ENCODE data around the gene MGST3. TPM values are rescaled to one million over a fixed set of nuclear protein-coding genes. Genes with fewer than 3 reads are reported as not detected.
A peak's percentile ranks its signal among the peaks of the same experiment; 100 is the strongest.

Gene MGST3
- total and polyA plus RNA-seq, 2 of the 13 experiments (the other 11 are each of a cell fraction or from before 2014, with no cell fraction given), result 59.7 to 61.2 TPM

DNA sequence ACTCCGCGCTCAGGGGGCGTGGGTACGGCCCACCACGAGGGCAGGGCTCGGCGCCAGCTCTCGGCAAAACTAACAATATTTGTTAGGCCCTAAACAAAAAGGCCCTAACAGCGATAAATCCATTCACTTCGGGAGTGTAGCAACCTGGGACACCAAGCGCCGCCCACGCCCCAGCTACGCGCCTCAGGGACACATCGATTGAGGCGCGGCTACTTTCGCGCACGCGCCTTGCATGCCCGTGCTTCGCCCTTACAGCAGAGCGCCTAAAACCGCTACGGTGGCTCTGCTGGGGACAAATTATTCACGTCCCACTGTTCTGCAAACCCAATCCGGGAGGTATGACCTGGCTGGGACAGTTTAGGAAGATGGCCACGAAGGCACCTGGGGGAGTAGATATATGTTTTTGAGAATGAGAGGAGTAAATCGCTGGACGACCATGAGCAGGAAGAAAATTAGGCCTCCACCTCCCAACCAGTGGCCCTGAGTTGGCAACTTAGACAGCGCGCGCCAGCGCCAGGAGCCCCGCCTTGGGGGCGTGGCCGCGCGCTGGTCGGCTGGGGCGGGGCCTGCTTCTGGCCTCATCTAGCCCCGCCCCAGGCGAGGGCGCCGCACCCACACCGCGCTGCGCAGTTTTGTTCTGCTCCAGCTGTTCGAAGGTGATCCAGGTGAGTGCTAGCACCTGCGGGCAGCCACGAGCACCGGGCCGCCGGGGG lies at the start of gene MGST3 (continued):
- TF ChIP-seq, protein P1, sequence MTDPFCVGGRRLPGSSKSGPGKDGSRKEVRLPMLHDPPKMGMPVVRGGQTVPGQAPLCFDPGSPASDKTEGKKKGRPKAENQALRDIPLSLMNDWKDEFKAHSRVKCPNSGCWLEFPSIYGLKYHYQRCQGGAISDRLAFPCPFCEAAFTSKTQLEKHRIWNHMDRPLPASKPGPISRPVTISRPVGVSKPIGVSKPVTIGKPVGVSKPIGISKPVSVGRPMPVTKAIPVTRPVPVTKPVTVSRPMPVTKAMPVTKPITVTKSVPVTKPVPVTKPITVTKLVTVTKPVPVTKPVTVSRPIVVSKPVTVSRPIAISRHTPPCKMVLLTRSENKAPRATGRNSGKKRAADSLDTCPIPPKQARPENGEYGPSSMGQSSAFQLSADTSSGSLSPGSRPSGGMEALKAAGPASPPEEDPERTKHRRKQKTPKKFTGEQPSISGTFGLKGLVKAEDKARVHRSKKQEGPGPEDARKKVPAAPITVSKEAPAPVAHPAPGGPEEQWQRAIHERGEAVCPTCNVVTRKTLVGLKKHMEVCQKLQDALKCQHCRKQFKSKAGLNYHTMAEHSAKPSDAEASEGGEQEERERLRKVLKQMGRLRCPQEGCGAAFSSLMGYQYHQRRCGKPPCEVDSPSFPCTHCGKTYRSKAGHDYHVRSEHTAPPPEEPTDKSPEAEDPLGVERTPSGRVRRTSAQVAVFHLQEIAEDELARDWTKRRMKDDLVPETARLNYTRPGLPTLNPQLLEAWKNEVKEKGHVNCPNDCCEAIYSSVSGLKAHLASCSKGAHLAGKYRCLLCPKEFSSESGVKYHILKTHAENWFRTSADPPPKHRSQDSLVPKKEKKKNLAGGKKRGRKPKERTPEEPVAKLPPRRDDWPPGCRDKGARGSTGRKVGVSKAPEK (CRISPR knock-in tag; IDR thresholded peaks at IDR 0.05; ENCODE audit: borderline replicate concordance), result no peak
- TF ChIP-seq JUN (CRISPR knock-in tag; IDR thresholded peaks at IDR 0.05) (peak; percentile 13; the same call in 1 of the 2 replicates), HOXA3 (CRISPR knock-in tag; IDR thresholded peaks at IDR 0.05) (peak; percentile 88), SOX6 (IDR thresholded peaks at IDR 0.05) (no peak), SOX6 (CRISPR knock-in tag; IDR thresholded peaks at IDR 0.05) (0 out of 2 replicates have a peak, but pooled peaks have one; percentile 7), ZNF33A (CRISPR knock-in tag; IDR thresholded peaks at IDR 0.05; ENCODE audit: borderline replicate concordance) (no peak), ATF7 (IDR thresholded peaks at IDR 0.05) (no peak), ATF7 (CRISPR knock-in tag; IDR thresholded peaks at IDR 0.05) (no peak), NFYB (CRISPR knock-in tag; IDR thresholded peaks at IDR 0.05) (0 out of 2 replicates have a peak, but pooled peaks have one; percentile 6), TOE1 (CRISPR knock-in tag; IDR thresholded peaks at IDR 0.05) (0 out of 2 replicates have a peak, but pooled peaks have one; percentile 23), ZSCAN22 (CRISPR knock-in tag; IDR thresholded peaks at IDR 0.05) (no peak), ZNF792 (CRISPR knock-in tag; IDR thresholded peaks at IDR 0.05) (peak; percentile 68; the same call in 1 of the 2 replicates), BCL6 (CRISPR knock-in tag; IDR thresholded peaks at IDR 0.05) (no peak), SP5 (CRISPR knock-in tag; IDR thresholded peaks at IDR 0.05; ENCODE audit: borderline replicate concordance, low read depth) (no peak), ZNF263 (CRISPR knock-in tag; IDR thresholded peaks at IDR 0.05) (peak; percentile 62), CEBPG (CRISPR knock-in tag; IDR thresholded peaks at IDR 0.05) (peak; percentile 45; the same call in 1 of the 2 replicates)
- TF ChIP-seq, protein P2, sequence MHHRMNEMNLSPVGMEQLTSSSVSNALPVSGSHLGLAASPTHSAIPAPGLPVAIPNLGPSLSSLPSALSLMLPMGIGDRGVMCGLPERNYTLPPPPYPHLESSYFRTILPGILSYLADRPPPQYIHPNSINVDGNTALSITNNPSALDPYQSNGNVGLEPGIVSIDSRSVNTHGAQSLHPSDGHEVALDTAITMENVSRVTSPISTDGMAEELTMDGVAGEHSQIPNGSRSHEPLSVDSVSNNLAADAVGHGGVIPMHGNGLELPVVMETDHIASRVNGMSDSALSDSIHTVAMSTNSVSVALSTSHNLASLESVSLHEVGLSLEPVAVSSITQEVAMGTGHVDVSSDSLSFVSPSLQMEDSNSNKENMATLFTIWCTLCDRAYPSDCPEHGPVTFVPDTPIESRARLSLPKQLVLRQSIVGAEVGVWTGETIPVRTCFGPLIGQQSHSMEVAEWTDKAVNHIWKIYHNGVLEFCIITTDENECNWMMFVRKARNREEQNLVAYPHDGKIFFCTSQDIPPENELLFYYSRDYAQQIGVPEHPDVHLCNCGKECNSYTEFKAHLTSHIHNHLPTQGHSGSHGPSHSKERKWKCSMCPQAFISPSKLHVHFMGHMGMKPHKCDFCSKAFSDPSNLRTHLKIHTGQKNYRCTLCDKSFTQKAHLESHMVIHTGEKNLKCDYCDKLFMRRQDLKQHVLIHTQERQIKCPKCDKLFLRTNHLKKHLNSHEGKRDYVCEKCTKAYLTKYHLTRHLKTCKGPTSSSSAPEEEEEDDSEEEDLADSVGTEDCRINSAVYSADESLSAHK (CRISPR knock-in tag; IDR thresholded peaks at IDR 0.05; ENCODE audit: borderline replicate concordance), result peak; percentile 63; the same call in 1 of the 2 replicates
- TF ChIP-seq, protein P3, sequence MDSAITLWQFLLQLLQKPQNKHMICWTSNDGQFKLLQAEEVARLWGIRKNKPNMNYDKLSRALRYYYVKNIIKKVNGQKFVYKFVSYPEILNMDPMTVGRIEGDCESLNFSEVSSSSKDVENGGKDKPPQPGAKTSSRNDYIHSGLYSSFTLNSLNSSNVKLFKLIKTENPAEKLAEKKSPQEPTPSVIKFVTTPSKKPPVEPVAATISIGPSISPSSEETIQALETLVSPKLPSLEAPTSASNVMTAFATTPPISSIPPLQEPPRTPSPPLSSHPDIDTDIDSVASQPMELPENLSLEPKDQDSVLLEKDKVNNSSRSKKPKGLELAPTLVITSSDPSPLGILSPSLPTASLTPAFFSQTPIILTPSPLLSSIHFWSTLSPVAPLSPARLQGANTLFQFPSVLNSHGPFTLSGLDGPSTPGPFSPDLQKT (CRISPR knock-in tag; IDR thresholded peaks at IDR 0.05; ENCODE audit: borderline replicate concordance), result no peak
- TF ChIP-seq, protein P4, sequence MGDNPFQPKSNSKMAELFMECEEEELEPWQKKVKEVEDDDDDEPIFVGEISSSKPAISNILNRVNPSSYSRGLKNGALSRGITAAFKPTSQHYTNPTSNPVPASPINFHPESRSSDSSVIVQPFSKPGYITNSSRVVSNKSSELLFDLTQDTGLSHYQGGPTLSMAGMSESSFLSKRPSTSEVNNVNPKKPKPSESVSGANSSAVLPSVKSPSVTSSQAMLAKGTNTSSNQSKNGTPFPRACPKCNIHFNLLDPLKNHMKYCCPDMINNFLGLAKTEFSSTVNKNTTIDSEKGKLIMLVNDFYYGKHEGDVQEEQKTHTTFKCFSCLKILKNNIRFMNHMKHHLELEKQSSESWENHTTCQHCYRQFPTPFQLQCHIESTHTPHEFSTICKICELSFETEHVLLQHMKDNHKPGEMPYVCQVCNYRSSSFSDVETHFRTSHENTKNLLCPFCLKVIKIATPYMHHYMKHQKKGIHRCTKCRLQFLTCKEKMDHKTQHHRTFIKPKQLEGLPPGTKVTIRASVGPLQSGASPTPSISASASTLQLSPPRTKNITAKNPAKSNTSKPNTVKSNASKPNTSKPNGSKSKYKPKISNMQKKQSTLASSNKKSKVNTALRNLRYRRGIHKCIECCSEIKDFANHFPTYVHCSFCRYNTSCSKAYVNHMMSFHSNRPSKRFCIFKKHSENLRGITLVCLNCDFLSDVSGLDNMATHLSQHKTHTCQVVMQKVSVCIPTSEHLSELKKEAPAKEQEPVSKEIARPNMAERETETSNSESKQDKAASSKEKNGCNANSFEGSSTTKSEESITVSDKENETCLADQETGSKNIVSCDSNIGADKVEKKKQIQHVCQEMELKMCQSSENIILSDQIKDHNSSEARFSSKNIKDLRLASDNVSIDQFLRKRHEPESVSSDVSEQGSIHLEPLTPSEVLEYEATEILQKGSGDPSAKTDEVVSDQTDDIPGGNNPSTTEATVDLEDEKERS (CRISPR knock-in tag; IDR thresholded peaks at IDR 0.05), result peak; percentile 80; the same call in 1 of the 2 replicates
